HUES48 (cell line): ENCODE measurements around the gene TRIM65.

ENCODE experiments used
- H3K27ac ChIP-seq: one replicate; pipeline ENCODE4 v1.7.0; 2013; ENCODE audit warnings: low read depth, low read length, inconsistent platforms
- H3K27me3 ChIP-seq: 2 replicates; pipeline ENCODE4 v1.6.1; 2013; ENCODE audit warnings: mild to moderate bottlenecking, low read length; ENCODE audit not compliant: control insufficient read depth, insufficient read depth
- H3K36me3 ChIP-seq: 2 replicates; pipeline ENCODE4 v1.6.1; 2013; ENCODE audit warnings: low read length; ENCODE audit not compliant: control insufficient read depth, insufficient read depth
- H3K4me1 ChIP-seq: 2 replicates; pipeline ENCODE4 v1.6.1; 2013; ENCODE audit warnings: mild to moderate bottlenecking, low read length; ENCODE audit not compliant: control insufficient read depth, insufficient read depth
- H3K4me3 ChIP-seq: 2 replicates; pipeline ENCODE4 v1.5.1; 2013; ENCODE audit warnings: mild to moderate bottlenecking, low read depth, low read length
- H3K9ac ChIP-seq: 2 replicates; pipeline ENCODE4 v1.6.1; 2013; ENCODE audit warnings: mild to moderate bottlenecking, low read depth, low read length, moderate library complexity
- H3K9me3 ChIP-seq: 2 replicates; pipeline ENCODE4 v1.6.1; 2013; ENCODE audit warnings: low read length; ENCODE audit not compliant: control insufficient read depth, insufficient read depth

TRIM65 gene

DNA sequence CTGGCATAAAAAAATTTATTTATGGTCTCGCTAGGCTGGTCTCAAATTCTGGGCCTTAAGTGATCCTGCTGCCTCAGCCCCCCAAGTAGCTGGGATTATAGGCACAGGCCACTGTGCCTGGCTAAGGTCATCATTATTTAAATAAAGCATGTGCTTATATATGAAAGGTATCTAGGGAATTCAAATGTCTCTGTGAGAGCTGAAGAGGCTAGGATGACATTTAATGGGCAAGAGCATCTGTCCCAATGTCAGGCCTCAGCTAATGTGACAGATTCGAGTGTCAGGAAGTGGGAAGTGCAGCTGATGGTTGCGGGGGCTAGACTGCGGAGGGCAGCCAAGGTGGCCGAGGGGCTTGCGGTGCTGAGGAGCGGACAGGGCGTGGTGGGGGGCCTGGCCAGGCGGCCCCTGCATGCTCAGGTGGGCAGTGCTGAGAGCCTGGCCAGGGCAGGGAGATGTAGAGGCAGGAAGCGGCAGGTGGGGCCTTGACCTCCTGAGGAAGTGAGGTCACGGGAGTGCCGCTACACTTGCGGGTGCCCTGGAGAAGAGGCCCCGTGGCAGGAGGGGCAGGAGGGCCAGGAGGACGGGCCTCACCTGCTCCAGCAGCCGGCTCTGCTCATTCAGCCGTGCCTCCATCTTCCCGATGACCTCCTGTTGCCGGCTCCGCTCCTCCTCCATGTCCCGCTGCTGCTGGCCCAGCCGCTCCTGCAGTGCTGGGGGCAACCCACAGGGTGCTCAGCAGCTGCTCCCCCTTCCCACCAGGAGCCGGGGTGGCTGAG, 20.6 kb upstream of the TRIM65 start:
- H3K4me3 ChIP-seq, result no peak overlapping the region
- H3K27me3 ChIP-seq, result no peaks in the 10 kb centered on the region
- no peak overlapping the region for H3K9ac ChIP-seq
- peaks cover 26% of the 10 kb centered on the region for H3K36me3 ChIP-seq
- no peak overlapping the region for H3K27ac ChIP-seq
- H3K9me3 ChIP-seq, result no peaks in the 10 kb centered on the region
- no peaks in the 10 kb centered on the region for H3K4me1 ChIP-seq

DNA sequence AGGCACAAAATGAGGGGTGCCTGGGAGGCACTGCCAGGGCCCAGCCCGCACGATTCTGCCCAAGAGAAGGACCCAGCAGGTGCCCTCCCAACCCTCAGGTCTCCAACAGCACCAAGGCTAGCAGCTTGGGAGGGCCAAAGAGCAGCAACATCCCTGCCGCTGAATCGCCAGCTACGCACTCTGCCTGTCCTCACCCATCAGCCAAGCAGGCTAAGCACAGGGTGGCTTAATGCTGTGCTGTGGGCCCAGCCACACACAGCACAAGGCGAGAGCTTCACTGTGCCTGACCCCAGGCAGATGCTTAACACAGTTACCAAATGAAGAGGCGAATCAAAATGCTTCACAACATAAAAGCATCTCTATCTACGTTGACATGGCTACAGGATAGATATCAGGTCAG, 18.5 kb upstream of the TRIM65 start:
- Histone ChIP-seq H3K4me1 (no peaks in the 10 kb centered on the region), H3K9ac (no peak overlapping the region), H3K36me3 (peaks cover 24% of the 10 kb centered on the region), H3K27me3 (no peaks in the 10 kb centered on the region), H3K4me3 (no peak overlapping the region), H3K9me3 (no peaks in the 10 kb centered on the region), H3K27ac (no peak overlapping the region)

DNA sequence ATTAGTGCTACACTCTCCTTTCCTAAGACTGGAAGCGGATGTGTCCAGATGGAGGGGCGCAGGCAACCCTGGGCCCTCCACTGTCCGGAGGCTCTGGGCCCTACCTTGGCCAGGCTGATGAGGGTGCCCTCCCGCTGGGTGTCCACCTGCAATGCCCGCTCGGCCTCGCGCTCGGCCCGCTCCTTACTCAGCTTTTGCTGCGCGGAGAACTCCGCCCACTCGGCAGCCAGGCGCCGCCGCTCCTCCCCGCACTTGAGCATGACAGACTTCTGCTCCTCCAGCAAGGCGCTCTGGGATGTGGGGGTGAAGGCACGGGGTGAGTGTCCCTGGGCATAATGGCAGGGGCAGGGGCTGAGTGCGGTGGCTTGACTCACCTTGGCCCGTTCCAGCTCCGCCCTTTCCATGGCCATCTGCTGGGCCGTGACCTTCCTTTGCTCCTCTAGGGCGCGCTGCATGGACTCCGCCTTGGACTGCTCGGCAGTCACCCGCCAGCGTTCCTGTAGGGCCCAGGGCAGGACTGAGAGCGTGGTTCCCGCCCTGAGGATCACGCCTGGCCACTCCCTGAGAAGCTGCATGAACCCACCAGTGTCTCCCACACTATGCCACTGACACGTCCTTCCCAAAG, 18.0 kb upstream of the TRIM65 start:
- H3K4me1 ChIP-seq, result no peaks in the 10 kb centered on the region
- H3K36me3 ChIP-seq, result peaks cover 22% of the 10 kb centered on the region
- H3K27ac ChIP-seq, result no peak overlapping the region
- H3K4me3 ChIP-seq, result no peak overlapping the region
- no peaks in the 10 kb centered on the region for H3K9me3 ChIP-seq
- H3K9ac ChIP-seq, result no peak overlapping the region
- H3K27me3 ChIP-seq, result no peaks in the 10 kb centered on the region

DNA sequence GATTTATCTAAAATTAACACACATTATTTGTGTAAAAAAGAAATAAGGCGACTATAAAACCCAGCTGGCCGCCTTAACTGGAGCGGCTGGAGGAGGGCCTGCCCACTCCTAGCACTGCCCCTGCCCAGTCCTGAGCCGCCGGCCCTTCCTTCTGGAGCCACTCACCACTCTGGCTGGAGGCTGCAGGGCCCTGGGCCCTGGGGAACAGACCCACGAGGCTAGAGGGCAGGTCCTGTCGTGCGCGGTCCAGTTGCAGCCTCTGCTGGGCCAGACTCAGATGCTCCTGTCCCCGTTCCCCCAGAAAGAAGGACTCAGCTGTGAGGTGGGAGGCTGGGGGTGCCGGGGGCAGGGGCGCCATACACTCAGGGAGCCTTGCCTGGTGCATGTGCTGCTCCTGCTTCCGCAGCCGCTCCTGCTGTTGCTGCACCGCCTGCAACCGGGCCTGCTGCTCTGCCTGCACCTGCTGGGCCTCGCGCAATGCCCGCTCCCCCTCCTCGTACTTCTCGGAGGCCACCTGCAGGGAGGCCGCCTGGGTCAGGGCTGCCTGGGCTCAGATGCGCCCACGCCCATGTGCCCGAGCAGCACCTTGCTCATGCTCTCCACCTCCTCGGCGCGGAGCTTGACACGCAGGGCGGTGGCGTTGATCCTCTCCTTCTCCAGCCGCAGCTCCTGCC, 16.9 kb upstream of the TRIM65 start:
- Histone ChIP-seq H3K9me3 (no peaks in the 10 kb centered on the region), H3K36me3 (peaks cover 16% of the 10 kb centered on the region; the same call in 1 of the 2 replicates), H3K27ac (no peak overlapping the region), H3K4me3 (no peak overlapping the region), H3K9ac (no peak overlapping the region), H3K4me1 (no peaks in the 10 kb centered on the region), H3K27me3 (no peaks in the 10 kb centered on the region)

DNA sequence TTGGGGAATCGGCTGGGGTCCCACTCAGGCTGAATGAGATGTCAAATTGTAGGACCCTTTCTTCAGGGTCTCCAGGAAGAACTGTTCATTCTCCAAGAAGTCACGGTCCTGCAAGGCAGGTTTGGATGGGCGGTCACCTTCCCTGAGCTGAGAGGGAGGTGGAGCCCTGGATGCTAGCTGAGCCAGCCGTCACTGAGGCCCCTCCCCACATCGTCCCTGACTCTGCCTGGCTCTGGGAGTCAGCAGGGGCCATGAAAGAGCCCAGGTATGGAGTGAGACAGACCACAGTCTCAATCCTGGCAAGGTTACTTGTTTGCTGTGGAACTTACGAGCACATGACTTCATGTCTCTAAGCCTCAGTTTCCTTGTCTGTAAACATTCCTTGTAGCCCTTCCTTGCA, 13.9 kb upstream of the TRIM65 start:
- no peaks in the 10 kb centered on the region for H3K27me3 ChIP-seq
- peak overlapping the region; percentile 51 for H3K27ac ChIP-seq
- no peak overlapping the region for H3K9ac ChIP-seq
- H3K9me3 ChIP-seq, result no peaks in the 10 kb centered on the region
- H3K4me3 ChIP-seq, result no peak overlapping the region
- no peaks in the 10 kb centered on the region for H3K4me1 ChIP-seq
- H3K36me3 ChIP-seq, result peaks cover 10% of the 10 kb centered on the region; the same call in 1 of the 2 replicates

DNA sequence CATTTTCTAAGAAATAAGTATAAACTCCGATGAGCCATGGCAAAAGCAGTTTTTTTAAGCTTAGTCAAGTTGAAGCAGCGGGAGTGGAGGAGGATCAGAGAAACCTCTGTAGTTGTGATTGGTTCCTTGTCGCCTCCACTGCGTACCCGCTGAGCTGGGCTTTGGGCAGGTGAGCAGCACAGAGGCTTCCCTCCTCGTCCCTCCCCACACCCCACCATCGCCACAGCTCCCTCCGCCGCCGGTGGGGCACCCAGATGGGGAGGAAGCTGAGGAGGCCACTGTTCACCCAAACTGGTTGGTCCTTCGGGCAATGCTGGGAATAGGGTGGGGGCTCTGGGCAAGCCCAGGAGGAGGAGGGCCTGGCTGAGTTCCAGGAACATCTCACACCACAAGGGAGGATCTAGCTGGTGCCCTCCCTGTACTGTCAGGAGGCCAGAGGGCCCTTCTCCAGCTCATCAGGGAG, 13.1 kb upstream of the TRIM65 start:
- Histone ChIP-seq H3K4me1 (no peaks in the 10 kb centered on the region), H3K4me3 (no peak overlapping the region), H3K36me3 (peaks cover 10% of the 10 kb centered on the region; the same call in 1 of the 2 replicates), H3K27ac (no peak overlapping the region), H3K9me3 (no peaks in the 10 kb centered on the region), H3K27me3 (no peaks in the 10 kb centered on the region), H3K9ac (no peak overlapping the region)

DNA sequence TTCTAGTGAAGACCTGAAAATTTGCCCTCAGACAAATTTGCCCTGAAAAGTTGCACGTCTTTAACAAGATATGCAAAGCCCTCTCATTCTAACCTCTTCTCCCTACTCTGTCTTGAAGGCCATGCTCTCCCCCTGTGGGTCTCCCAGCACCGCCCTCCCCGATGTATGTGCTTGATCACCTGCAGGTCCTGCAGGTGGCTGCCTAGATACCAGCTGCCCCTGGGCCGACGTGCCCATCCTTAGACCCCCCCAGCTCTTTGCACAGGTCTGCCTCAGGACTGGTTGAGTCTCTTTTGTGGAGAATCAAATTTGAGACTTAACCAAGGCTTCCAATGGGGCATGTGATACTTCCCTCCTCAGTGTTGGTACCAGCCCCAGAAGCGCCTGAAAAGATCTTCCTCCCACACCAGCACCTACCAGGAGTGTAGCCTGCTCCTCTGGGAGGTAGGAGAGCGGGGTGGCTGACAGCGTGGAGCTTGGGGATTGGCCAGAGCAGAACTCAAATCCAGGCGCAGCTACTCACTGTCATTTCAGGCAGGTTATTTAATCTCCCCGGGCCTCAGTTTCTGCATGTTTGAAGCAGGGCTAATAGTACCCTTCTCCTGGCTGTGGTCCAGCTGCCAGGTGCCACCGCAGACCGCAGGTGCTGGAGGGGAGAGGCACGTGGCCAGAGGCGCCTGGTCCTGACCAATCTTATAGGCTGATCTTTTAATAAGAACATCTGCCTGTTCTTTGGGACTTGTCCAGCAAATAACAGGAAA, 12.5 kb upstream of the TRIM65 start:
- Histone ChIP-seq H3K4me3 (no peak overlapping the region), H3K9me3 (no peaks in the 10 kb centered on the region), H3K36me3 (peaks cover 7% of the 10 kb centered on the region; the same call in 1 of the 2 replicates), H3K9ac (no peak overlapping the region), H3K4me1 (no peaks in the 10 kb centered on the region), H3K27me3 (no peaks in the 10 kb centered on the region), H3K27ac (no peak overlapping the region)

DNA sequence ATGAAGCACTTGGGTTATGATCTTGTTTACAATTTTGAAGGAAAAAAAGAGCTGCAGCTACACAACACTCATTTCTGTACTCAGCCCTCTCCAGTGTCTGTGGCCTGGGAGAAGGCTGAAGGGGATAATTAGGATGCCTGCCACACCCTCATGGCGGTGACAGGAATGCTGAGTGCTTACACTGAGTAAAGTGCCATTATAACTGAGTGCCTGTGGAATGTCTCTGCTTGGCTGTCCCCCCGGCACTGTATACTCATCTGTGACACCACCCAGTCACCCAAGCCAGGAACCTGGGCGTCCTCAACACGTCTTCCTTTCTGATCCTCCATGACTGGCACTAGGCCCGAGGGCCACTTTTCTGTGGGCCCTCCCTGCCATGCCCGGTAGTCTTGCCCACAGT, 11.4 kb upstream of the TRIM65 start:
- Histone ChIP-seq H3K9me3 (no peaks in the 10 kb centered on the region), H3K27ac (no peak overlapping the region), H3K36me3 (peaks cover 7% of the 10 kb centered on the region; the same call in 1 of the 2 replicates), H3K27me3 (no peaks in the 10 kb centered on the region), H3K9ac (no peak overlapping the region), H3K4me3 (no peak overlapping the region), H3K4me1 (no peaks in the 10 kb centered on the region)

DNA sequence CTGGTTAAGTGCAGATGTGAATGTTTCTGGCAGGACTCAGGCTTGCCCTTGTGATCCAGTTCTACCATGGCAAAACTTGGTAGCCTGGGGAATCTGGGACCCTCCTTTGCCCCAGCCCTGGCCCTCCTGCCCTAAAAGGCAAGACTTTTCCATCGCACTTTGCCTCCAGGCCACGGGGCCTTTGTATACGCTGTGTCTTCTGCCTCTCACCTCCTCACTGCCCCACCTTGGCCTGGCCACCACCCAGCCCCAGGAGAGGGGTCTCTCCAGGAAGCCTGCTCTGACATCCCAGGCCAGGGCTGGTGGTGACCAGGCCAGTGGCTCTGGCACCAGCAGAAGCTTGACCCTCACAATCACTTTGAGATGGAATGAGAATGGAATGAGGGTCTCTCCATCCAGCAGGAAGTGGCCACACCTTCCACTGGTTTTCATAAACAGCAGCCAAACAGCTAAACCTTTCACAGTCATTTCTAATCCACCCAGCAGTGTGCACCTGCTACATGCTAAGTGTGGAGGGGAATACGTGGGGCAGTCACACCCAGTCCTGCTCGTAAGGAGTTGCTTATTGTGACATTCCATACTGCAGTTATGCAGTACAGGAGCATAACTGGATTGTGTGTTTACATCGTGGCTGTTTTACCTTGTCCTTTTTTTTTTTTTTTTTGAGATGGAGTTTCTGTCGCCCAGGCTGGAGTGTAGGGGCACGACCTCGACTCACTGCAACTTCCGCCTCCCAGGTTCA, 9.6 kb upstream of the TRIM65 start:
- no peaks in the 10 kb centered on the region for H3K9me3 ChIP-seq
- H3K4me1 ChIP-seq, result no peaks in the 10 kb centered on the region
- no peak overlapping the region for H3K27ac ChIP-seq
- H3K27me3 ChIP-seq, result no peaks in the 10 kb centered on the region
- H3K9ac ChIP-seq, result no peak overlapping the region
- H3K36me3 ChIP-seq, result peaks cover 17% of the 10 kb centered on the region
- H3K4me3 ChIP-seq, result no peak overlapping the region
